ENCODE results near the gene UNC79.
A peak's percentile ranks its signal among the peaks of the same experiment; 100 is the strongest.

UNC79 gene

GRCh38 chr14:93549595-93549994 is 118.9 kb downstream of the UNC79 start:
- DNase-seq, result no peak

- no peak for DNase-seq
Measured at GRCh38 chr14:93564918-93565317, 134.2 kb downstream of the UNC79 start.

- no peak for DNase-seq
Measured at GRCh38 chr14:93566065-93566693, 135.4 kb downstream of the UNC79 start.

- DNase-seq, result no peak
Measured at GRCh38 chr14:93571275-93571674, 140.5 kb downstream of the UNC79 start.

GRCh38 chr14:93579178-93579577 is 148.4 kb downstream of the UNC79 start:
- DNase-seq, result no peak

GRCh38 chr14:93582516-93582915 is 151.8 kb downstream of the UNC79 start:
- no peak for DNase-seq

- no peak for DNase-seq
Measured at GRCh38 chr14:93587330-93587729, 156.6 kb downstream of the UNC79 start.

- DNase-seq, result no peak
Measured at GRCh38 chr14:93591506-93591905, 160.8 kb downstream of the UNC79 start.

GRCh38 chr14:93592786-93593185 is 162.0 kb downstream of the UNC79 start:
- no peak for DNase-seq

GRCh38 chr14:93606091-93606490 is 175.4 kb downstream of the UNC79 start:
- no peak for DNase-seq

- DNase-seq, result peak; percentile 50
Measured at GRCh38 chr14:93619176-93619793, 188.5 kb downstream of the UNC79 start.

GRCh38 chr14:93628048-93628447 is 197.3 kb downstream of the UNC79 start:
- no peak for DNase-seq

- no peak for DNase-seq
Measured at GRCh38 chr14:93629643-93630042, 198.9 kb downstream of the UNC79 start.

- no peak for DNase-seq
Measured at GRCh38 chr14:93638790-93639189, 208.1 kb downstream of the UNC79 start.

GRCh38 chr14:93643127-93643526 is 212.4 kb downstream of the UNC79 start:
- no peak for DNase-seq

GRCh38 chr14:93643676-93644075 is 212.9 kb downstream of the UNC79 start:
- DNase-seq, result no peak

- DNase-seq, result no peak
Measured at GRCh38 chr14:93645200-93645599, 214.5 kb downstream of the UNC79 start.

- DNase-seq, result peak; percentile 13
Measured at GRCh38 chr14:93648440-93649168, 217.9 kb downstream of the UNC79 start.

- DNase-seq, result no peak
Measured at GRCh38 chr14:93654599-93654998, 223.9 kb downstream of the UNC79 start.

- peak; percentile 89 for DNase-seq
Measured at GRCh38 chr14:93655078-93655750, 224.5 kb downstream of the UNC79 start.

GRCh38 chr14:93657875-93658274 is 227.1 kb downstream of the UNC79 start:
- DNase-seq, result no peak

GRCh38 chr14:93663317-93663716 is 232.6 kb downstream of the UNC79 start:
- DNase-seq, result no peak

- DNase-seq, result no peak
Measured at GRCh38 chr14:93665169-93665568, 234.4 kb downstream of the UNC79 start.

GRCh38 chr14:93669632-93670031 is 238.9 kb downstream of the UNC79 start:
- no peak for DNase-seq

Data from COR-L47 (cell line).